HG03108 (cell line): Measurements from ENCODE around the gene TAF4.

Source experiments
- ATAC-seq: cut with Tn5 transposase; IDR thresholded peaks from one replicate; pipeline ENCODE4 v1.9.1; 2021; ENCODE audit warnings: moderate library complexity; ENCODE audit not compliant: unreplicated experiment

The TAF4 gene

DNA sequence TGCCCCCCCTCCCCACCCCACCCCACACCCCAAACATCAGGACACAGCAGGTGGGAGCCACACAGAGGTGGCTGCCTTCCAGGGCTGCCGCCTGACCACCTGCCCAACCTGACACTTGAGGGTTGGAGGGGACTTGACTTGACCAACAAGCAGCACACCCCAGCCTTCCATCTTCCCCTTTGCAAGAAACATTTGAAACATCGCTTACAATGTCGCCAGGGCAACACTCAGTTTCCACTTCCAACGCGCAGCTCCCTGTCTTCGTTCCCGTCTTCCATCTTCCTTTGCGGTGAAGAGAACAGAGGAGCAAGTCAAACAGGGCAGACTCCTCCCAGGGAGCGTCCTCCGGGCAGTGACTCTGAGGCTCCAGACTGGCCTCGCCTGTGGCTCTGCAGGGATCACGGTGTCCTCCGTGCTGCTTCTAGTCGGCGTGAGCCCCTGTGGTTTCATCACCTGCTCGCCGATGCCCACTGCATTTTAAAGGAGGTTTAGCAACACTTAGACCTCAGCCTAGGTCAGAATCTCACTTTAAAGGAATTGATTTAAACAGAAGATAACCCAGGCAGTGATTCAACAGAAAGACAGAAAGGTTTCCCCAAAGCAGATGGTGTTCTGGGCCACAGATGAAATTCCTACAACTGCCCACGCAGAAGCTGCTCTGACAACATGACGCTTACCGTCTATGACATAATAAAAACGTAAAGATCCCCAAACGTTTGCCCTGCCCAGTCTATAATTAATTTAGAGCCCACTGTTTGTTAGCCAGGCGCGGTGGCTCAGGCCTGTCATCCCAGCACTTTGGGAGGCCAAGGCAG is 130.8 kb downstream of the TAF4 start:
- ATAC-seq, result no peak

DNA sequence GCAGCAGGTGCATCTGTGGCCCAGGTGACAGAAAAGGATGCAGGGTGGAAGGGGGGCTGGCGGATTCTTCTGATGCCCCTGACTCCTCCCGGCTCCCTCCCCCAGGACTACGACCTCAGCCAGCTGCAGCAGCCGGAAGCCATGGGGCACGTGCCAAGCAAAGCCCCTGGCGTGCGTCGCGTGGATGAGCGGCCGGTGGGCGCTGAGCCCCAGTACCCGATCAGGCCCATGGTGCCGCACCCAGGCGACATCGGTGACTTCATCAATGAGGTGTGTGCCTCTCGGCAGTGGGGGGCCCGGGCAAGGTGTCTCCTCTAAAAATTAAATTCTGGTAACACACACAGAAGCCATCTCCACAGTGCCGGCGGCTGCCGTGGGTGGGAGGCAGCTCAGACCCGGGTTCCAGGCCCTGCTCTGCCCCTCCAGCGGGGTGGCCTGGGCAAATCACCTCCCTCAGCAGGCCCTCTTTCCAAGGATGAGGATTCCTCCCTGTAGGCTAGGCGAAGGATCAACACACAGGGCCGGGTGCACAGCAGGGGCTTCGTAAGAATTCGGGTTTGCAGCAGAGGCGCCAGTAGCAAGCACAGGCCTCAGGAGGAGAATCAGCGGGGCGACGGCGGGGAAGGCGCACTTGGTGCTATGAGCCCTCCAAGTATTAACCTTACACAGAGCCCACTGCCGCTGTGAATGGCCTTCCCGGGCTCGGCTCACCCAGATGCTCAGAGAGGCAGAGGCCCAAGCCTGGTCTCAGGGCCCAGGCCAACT is 131.5 kb downstream of the TAF4 start:
- ATAC-seq, result no peak

DNA sequence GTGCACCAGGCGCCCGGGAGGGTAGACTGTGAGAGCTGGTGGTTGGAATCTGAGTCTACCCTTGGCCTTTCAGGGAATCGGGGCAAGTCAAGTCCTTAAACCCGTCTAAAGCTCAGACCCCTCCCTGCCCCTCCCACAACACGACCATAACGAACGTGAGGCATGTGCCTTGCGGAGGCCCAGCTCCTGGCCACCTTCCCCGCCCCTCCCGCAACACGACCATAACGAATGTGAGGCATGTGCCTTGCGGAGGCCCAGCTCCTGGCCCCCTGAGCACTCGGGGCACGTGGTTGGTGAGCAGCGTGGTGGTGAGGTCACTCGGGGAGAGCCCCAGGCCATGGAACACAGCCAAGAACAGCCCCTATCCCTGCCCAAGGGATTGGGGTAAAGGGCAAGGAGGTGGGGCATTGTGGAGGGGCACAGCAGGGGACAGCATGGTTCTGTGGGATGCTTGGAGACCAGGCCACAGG is 132.2 kb downstream of the TAF4 start:
- ATAC-seq, result no peak

DNA sequence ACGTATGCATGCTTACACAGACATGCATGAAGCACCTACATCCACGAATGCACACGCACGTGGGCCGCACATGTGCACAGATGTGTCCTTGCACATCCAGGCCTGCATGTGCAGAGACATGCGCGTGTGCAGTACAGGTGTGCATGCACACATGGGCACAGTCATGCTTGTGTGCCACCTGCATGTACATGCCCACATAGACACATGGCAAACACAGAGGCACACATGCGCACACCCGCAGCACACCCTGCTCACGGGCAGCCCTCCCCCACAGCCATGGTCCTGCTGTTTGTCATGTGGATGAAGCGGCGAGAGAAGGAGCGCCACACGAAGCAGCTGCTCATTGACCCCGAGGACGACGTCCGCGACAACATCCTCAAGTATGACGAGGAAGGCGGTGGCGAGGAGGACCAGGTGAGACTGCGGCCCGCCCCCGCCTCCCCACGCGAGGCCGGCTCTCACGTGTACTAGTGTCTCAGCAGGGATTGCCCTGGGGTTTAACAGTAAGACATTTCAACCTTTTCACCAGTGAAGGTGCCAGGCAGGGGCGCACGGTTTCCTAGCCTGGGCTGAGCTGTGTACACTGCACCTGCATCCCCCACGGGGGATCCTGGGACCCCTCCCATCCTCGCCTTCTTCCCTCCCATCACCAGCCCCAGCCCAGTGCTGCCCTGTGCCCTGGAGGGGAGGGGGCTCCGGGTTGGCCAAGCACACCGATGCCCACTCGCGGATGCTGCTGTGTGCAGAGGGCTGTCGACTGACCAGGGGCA is 132.8 kb downstream of the TAF4 start:
- no peak for ATAC-seq

DNA sequence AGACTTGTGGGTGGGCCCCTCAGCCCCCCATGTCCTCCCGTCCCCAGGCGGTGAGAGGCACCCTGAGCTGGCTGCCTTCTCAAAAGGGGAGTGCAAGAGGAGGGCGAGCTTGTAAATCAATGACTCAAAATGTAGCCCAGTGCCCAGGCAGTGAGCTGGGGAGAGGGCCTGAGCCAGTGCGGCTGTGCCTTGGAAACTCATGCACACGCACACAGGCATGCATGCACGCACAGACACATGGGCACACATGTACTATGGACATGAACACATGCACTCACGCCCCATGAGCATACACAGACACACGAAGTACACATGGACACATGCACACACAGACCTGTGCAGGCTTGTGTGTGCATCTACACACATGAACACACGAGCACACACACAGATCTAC is 133.5 kb downstream of the TAF4 start:
- no peak for ATAC-seq

DNA sequence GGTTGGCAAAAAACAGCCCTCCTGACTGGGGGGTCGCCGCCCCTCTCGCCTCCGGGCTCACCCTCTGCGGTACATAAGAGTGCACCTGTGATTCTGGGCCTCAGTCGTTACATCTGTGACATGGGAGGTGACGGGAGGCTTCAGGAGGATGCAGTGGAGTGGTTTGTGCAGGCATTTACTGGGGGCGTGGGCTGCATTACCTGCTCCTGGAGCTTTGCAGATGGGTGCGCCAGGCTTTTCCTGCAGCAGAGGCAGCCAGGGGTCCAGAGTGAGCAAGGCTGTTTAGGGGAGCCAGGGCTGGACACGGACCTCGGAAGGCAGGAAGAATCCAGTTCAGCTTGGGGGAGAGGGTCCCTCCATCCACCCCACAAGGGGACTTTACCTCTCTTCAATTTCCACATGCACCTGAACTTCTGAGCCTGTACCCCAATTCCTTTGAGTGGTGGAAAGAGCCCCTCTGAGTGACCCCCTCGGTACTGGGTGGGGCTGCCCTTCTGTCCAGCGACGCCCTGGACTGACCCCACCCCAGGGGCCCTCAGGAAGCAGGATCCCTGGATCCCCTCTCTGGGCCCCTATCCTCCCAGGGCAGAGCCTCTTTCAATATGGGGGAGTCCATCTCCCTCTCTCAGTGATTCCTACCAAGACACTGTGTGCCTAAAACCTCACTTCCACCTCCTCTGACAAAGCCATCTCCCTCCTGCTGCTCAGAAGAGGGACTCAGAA is 134.0 kb downstream of the TAF4 start:
- ATAC-seq, result no peak

DNA sequence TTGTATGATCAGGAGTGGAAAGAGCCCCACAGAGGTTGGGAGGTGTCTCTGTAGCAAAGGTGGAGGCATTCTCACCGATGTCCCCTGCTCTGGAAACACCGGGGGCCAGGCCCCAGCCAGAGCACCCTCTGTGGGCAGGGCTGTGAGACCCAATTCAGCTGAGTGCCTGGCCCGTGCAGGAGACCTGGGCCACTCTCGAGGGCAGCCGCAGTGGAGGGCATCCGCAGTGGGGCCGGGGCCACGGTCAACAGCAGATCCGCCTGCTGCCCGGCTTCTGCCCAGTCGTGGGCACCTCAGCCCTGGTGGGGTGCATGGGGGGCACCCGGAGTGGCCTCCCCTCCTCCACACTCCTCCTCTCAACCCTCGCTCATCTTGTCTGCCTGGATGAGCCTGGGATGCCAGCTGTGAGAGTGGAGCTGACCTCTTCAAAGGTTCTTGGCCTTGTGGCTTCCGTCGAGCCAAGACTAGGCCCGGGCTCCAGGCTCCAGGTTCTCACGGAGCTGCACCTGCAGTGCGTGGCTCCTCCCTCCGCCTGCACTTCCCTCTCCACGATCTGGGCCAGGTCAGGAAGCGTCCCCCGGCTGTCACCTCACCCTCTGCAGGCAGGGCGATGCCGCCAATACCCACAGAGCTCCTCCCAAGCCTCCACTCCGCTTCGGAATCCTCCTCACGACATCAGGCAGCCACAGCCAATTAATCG is 134.8 kb downstream of the TAF4 start:
- no peak for ATAC-seq

DNA sequence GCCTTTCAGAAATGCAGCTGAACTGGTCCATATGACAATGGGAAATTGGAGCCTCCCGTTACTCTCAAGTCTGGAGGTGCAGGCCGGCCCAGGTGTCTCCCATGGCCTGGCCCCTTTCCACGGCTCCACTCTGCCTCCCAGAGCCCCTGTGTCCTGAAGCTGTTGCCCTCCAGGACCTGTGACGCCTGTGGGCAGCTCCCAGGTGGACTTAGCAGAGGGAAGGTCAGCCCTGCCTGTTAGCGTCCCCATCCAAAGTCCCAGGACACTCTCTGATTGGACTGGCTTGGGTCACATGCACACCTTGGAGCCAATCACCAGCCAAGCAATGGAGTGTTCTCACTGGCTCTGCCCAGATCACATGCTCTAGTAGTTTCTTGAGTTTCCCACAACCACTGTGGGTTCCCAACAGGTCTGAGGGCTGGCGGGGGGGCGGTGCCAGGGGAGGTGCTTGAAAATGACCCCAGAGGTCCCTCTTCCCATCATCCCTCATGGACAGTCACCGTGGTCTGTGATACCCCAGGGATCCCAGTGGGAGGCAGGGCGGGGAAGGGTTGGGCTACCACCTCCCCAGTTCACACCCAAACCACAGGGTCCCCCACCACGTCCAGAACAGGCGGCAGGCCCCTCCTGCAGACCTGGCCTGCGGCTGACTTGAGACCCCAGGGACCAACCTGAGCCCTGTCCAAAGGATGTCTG is 135.6 kb downstream of the TAF4 start:
- no peak for ATAC-seq

DNA sequence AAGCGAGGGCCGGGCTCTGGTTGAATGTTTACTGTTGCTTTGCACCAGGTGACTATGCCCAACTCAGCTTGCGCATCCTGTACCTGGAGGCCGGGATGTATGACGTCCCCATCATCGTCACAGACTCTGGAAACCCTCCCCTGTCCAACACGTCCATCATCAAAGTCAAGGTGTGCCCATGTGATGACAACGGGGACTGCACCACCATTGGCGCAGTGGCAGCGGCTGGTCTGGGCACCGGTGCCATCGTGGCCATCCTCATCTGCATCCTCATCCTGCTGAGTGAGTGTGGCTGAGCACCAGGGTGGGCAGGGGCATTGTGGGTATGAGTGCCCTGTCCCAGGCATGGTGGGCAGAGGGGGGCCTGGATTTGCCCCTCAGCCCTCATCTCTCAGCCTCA is 136.1 kb downstream of the TAF4 start:
- ATAC-seq, result no peak

DNA sequence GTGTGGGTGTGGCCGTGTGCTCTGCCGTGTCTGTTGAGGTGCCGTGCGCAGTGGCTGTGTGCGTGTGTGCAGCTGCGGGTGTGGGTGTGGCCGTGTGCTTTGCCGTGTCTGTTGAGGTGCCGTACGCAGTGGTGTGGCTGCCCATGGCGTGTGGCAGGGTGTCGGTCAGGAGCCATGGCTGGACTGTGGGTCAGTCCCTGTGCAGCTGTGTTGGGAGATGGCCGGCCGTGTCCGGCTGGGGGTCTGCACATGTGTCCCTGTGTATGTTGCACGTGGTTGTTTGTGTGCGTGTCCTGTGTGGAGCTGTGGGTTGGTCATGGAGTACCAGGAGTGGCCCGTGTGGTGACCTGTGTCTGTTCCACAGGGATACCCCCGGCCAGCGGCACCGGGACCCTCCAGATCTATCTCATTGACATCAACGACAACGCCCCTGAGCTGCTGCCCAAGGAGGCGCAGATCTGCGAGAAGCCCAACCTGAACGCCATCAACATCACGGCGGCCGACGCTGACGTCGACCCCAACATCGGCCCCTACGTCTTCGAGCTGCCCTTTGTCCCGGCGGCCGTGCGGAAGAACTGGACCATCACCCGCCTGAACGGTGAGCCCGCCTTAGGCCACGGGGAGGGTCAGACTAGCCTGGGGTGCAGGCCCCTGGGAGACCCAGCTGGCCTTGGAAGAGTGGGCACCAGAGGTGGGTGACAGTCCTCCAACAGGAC is 137.7 kb downstream of the TAF4 start:
- ATAC-seq, result no peak

DNA sequence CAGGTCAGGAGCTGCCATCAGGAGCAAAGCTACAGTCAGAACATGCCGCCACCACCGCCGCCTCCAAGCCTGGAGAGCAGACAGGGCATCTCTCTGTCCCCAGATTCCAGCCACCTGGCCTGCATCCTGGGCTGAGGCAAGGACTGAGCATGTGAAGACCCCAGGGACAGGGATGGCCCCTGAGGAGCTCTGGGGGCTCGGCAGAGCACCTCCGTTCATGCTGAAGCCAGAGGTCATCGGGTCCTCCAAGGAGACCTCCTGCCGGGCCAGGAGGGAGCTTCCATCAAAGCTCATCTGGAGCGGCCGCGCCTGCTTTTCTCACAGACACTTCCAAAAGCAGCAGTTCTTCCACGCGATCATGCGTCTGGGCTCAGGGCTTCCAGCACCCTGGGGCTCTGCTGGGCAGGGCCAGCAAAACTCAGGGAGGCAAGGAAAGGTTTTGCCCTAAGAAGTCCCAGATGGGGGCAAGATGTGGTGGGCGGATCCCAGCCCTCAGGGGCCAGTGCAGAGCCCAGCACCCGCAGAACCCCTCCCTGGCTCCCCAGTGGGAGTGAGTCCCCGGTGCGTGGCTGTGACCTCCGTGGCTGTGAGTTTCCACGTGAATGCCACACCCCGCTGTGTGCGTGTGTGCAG is 138.4 kb downstream of the TAF4 start:
- no peak for ATAC-seq

DNA sequence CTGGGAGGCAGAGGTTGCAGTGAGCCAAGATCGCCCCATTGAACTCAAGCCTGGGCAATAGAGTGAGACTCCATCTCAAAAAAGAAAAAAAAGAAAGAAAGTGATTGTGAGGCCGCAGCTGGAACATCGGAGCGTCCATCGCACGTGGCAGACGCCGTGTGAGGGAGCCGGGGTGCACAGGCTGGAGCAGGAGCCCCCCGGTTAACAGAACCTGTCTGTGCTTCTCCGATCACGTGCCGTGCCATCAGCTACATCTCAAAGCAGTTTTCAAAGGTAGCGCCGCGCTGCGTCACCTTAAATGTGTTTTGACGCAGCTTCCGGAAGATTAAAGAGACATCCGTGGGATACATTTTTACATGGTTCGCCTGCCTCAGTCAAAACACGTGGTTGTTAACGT is 138.9 kb downstream of the TAF4 start:
- ATAC-seq, result no peak

DNA sequence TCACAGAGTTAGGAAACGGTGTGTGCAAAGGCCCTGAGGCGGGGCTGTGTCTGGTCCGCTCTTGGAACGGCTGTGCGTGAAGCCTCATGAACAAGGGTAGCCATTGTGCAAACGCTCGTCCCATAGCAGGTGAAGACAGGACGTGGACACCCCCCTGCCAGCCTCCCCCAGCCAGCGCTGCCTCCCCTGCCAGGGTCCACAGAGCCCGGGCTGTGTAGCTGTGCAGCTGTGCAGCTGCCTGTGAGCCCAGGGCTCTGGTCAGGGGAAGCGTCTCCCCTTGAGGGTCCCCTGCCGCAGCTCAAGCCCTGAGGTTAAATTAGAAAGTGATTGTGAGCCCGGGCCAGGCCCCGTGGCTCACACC is 139.4 kb downstream of the TAF4 start:
- no peak for ATAC-seq

DNA sequence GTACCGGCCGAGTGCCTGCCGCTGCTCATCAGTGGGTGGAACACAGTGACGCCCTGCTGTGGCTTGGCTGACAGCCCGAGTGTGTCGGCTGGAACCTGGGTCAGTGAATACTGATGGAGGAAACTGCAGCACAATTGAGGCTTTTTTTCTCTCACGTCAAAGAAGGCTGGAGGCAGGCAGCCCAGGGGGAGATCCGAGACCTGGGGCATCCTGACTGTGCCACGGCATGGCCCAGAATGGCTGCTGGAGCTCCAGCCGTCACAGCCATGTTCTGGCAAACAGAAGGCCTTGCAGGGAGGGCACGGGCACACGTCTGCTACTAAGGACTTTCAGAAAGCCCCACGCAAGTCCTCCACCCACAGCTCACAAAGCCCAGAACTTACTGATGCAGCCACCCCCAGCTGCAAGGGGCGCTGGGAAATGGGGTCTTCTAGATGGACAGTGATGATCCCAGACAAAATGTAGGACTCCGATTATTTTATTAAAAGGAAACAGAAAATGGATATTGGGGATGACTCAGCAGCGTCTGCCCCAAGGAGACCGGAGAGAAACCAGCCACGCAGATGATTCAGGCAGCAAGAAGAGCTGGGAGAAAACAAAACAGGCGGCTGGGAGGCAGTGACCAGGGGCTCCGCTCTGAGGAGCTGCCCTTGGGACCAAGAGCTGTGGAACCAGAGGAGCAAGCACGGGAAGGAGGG is 140.0 kb downstream of the TAF4 start:
- no peak for ATAC-seq

DNA sequence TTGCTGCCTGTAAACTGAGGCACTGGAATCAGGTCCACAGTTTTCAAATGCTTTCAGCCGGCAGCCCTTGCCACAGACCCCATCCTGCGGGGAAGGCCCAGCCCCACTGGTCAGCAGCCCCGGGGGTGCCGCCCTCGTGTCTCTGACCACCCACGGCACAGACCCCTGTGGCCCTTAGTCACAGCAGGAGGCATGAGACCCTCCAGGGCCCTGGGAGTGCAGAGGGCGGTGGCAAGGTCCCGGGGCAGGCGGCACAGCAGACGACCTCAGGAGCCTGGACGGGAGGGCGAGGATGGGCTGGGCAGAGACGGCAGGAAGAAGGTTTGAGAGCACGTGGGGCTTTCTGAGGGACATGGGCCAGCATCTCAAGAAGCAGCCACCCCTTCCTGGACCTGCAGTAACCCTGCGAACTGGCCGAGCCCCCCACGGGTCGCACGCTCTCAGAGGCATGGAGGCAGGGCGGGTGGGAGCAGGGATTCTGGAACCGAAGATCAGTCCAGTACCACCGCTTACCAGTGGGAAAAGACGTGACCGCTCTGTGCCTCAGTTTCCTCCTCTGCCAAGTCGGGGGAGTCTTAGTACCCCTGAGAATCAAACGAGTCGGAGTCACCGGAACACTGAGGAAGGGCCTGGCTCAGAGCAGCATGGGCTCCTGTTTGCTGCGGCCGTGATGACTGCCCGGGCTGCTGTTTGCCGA is 140.7 kb downstream of the TAF4 start:
- ATAC-seq, result no peak
